Measurements from ENCODE around the gene OTUB1.
"Not testable (repeated sequence)": the region's sequence is repeated elsewhere in the genome, so short reads cannot be mapped to it uniquely, and the experiment has no call there.

Gene OTUB1, protein sequence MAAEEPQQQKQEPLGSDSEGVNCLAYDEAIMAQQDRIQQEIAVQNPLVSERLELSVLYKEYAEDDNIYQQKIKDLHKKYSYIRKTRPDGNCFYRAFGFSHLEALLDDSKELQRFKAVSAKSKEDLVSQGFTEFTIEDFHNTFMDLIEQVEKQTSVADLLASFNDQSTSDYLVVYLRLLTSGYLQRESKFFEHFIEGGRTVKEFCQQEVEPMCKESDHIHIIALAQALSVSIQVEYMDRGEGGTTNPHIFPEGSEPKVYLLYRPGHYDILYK

GRCh38 chr11:63986156-63986931 lies at the start of gene OTUB1:
Gene OTUB1, plus strand, starts transcription at chr11:63986438. Its CDS starts 19 bp downstream, at chr11:63986457.
- DNase-seq (ENCODE audit: low read depth) = peak; percentile 89

DNA sequence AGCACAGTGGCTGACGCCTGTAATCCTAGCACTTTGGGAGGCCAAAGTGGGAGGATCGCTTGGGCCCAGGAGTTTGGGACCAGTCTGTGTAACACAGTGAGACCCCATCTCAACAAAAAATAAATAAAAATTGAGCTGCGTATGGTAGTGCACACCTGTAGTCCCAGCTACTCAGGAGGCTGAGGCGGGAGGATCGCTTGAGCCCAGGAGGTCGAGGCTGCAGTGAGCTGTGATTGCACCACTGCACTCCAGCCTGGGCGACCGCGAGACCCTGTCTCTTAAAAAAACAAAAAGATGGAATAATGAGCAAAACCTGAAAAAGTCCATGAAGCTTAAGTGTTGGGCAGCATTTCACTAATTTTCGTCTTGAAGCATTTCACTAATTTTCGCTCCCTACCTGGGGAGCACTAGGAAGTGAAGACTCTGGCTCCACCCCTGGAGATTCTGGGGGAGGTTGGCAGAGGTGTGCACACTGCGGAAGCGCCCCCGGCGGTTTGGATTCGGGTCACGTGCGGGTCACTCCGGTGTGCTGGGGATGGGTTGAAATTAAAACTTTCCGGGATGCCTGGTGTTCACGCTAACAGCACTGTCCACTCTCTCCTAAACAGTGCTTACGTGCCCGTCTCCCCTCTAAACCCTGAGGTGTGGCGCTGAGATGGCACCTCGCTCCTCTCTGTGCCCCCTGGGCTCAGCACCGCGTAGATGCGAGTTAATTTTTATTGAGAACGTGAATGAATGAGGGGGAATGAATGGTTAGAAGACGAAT lies 48.3 kb upstream of the OTUB1 start:
- DNase-seq (ENCODE audit: low read depth) = no peak

DNA sequence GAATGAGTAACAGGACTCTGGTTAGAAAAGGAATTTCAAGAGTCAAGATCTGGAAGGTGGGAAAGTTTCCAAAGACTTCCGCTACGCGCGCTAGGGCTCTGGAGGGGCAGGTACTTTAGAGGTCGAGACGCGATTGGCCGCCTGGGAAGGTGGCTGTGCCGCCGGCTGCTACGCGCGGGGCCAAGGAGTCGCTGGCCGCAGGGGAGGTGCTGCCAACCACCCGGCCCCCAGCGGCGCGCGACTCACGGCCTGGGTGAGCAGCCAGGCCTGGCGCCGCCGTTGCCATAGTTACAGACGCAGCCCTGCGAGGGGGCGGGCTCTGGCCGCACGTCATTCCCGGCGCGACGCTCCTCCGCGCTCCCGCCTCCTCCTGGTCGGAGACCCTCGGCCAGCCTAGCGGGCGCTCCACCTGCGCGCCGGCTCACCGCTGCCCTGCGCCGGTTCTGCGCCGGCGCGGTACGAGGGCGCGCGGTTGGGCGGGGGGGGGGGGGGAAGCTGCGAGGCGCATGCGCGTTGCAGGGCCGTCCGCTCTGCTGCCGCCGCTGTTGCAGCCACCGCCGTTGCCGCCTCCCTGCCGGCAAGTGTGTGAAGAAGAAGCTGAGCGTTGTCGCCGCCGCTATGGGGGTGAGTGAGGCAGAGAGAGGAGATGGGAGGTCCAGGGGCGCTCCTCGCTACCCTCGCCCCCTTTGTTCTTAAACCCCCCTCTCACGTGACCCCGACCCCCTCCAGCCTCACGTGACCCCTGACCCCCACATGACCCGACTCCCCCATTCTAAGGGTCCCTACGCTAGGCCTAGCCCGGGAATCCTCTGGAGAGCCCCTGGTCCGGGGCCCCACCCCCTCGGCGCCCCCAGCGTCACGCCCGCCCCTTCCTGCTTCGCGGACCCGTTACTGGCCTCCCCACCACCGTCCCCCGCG lies 47.5 kb upstream of the OTUB1 start, which contains the start of gene NAA40:
Gene NAA40, plus strand, starts transcription at position 524 of the 918 bp plus-strand sequence. Its CDS starts 95 bp downstream, at position 619.
- peak; percentile 94 for DNase-seq (ENCODE audit: low read depth)

- no peak for DNase-seq (ENCODE audit: low read depth)
These were observed 46.8 kb upstream of the OTUB1 start for GRCh38 chr11:63939397-63939891.

- no peak for DNase-seq (ENCODE audit: low read depth)
These were observed 45.5 kb upstream of the OTUB1 start for GRCh38 chr11:63940786-63941185.

DNA sequence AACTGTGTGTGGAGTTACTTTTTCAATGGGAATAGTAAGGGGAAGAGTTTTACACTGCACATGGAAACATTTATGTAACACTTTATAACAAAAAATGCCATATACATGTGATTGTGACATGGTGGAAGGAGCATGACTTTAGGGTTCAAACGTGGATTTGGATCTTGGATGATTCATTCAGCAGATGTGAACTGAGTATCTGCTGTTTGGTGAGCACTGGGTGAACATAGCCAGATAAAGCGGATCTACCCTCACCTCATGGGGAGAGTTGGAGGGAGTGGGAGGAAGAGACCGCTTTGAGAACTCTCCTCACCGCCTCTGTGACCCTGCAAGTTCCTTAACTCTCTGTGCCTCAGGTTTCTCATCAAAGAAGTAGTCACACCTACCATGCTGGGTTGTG lies 44.3 kb upstream of the OTUB1 start:
- DNase-seq (ENCODE audit: low read depth) = no peak

DNA sequence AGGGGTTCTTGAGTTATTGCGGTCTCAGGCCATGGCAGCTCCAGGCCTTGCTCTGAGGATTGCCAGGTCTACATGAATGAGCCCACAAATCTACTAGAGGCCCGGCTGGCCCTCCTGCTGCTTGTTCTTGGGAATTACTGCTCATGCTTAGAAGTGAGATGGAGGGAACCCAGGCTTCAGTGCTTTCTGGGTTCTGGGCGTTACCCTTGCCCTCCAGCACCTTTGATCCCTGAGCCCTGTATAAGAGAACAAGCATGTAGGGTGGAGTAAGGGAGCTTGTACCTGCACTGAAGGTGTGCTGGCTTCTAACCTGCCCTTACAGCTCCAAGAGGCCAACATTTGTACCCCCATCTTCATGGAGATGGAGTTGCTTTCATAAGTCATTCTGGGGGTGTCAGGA lies 43.4 kb upstream of the OTUB1 start:
- no peak for DNase-seq (ENCODE audit: low read depth)

- DNase-seq (ENCODE audit: low read depth) = peak; percentile 10
These were observed 41.3 kb upstream of the OTUB1 start for GRCh38 chr11:63944987-63945386.

GRCh38 chr11:63945477-63946163 lies 40.6 kb upstream of the OTUB1 start:
- DNase-seq (ENCODE audit: low read depth) = peak; percentile 75

DNA sequence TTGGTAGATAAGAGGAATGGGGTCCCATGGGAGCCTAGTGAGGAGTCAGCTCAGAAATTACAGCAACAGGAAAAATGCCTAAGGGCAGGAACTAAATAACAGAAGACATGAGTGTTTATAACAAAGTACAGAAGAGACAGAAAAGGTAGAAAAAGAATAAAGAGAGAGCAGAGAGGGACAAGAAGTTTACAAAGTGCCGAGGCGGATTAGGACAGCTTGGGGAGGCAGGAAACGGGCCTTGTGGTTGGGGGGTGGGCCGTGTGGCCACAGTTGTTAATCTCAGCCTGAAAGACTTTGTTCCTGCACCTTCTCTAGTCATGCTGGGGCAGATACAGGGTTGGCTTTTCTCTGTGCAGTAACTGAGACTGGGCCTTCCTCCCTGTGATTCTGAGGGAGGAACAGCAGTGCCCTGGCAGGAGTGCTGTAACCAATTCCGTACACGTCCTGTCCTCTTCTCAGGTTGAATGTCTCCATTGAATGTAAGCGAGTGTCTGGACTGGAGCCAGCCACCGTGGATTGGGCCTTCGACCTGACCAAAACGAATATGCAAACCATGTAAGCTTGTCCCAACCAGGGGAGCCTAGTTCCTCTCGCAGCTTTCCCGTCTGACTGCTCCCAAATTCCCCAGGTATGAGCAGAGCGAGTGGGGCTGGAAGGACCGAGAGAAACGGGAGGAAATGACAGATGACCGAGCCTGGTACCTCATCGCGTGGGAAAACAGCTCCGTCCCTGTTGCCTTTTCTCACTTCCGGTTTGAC lies 34.3 kb upstream of the OTUB1 start:
- DNase-seq (ENCODE audit: low read depth) = no peak

DNA sequence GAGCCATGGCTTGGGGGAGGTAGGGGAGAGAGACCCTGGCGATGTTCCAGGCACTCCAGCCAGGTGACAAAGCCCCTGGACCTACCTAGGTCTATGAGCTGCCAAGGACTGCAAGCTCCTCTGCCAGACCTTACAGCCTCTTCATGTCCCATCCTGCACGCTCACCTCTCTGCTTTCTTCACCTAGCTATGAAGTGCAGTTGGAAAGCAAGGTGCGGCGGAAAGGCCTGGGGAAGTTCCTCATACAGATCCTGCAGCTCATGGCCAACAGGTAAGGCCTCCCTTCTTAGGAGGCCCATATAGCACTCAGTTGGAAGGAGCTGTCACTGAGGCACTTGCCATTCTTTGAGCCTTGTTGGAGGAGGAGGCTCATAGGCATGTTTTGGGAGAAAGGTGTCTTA lies 33.7 kb upstream of the OTUB1 start:
- no peak for DNase-seq (ENCODE audit: low read depth)

DNA sequence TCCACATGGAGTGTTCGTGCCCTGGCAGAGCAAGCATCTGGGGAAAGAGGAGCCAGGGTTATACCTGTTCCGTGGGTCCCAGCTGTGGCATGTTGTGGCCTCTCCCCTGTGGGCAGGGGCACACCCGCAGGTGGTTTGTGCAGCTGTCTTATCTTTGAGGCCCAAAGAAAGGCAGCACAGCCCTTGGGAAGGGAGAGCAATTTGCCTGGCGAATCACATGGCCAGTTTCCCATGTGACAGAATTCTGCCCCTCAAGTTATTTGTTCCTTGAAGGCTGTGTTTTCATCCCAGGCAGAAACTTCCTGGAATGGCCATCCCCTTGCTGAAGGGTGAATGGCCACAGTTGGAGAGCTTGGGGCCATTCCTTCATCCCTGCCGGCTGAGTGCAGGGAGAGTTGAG lies 28.2 kb upstream of the OTUB1 start:
- no peak for DNase-seq (ENCODE audit: low read depth)

GRCh38 chr11:63961608-63962412 lies 24.4 kb upstream of the OTUB1 start:
- DNase-seq (ENCODE audit: low read depth) = peak; percentile 30

DNA sequence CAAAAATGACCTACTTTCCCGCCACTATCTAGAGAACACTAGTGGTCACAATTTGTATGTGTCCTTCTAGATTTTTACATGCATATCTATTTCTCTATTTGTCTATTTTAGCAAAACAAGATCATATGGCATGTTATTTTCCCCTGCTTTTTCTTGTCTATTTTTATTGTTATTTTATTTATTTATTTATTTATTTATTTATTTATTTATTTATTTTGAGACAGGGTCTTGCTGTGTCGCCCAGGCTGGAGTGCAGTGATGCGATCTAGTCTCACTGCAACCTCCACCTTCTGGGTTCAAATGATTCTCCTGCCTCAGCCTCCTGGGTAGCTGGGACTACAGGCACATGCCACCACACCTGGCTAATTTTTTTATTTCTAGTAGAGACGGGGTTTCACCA lies 22.3 kb upstream of the OTUB1 start:
- not testable (repeated sequence) for DNase-seq (ENCODE audit: low read depth)

DNA sequence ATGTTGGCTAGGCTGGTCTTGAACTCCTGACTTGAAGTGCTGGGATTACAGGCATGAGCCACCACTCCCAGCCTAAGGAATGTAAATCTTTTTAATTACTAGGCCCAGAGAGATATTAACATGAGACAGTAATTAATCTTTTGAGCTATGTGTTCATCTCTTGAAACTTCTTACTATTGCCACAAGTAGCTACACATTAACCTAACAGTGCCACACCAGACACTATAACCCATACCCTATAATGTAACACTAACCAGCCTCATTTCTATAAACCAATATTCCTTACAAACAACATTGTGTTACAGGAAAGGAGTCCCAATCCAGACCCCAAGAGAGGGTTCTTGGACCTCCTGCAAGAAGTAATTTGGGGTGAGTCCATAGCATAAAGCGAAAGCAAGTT lies 19.8 kb upstream of the OTUB1 start:
- DNase-seq (ENCODE audit: low read depth) = no peak

DNA sequence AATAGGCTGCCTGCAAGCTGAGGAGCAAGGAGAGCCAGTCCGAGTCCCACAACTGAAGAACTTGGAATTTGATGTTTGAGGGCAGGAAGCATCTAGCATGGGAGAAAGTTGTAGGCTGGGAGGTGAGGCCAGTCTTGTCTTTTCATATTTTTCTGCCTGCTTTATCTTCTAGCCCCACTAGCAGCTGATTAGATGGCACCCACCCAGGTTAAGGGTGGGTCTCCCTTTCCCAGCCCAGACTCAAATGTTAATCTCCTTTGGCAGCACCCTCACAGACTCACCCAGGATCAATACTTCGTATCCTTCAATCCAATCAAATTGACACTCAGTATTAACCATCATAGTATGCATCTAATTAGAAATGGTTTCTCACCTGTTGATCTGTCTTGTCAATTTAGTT lies 16.8 kb upstream of the OTUB1 start:
- no peak for DNase-seq (ENCODE audit: low read depth)

- DNase-seq (ENCODE audit: low read depth) = no peak
These were observed 15.3 kb upstream of the OTUB1 start for GRCh38 chr11:63970902-63971301.

DNA sequence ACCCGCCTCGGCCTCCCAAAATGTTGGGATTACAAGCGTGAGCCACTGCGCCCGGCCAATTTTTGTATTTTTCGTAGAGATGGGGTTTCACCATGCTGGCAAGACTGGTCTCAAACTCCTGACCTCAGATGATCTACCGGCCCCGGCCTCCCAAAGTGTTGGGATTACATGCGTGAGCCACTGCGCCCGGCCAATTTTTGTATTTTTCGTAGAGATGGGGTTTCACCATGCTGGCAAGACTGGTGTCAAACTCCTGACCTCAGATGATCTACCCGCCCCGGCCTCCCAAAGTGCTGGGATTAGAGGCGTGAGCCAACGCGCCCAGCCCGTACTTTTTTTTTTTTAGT lies 12.4 kb upstream of the OTUB1 start:
- not testable (repeated sequence) for DNase-seq (ENCODE audit: low read depth)

Data from fibroblast of gingiva (primary cell).